BLaER1 treated with 17β-estradiol and CSF1 and Interleukin-3, amounts not matched to agents 10 nM and 100 nM (cell line): ENCODE measurements around the gene OPTN.
"Not testable (repeated sequence)": the region's sequence is repeated elsewhere in the genome, so short reads cannot be mapped to it uniquely, and the experiment has no call there.

Experiments
- H3K27ac ChIP-seq, 11 experiments: shearing (Covaris generic); formaldehyde crosslinking; 2 replicates each; pipeline ENCODE4 v1.8.1; 2022
- H3K27me3 ChIP-seq, 11 experiments: shearing (Covaris generic); formaldehyde crosslinking; 2 replicates each; pipeline ENCODE4 v1.8.1; 2022
- H3K36me3 ChIP-seq, 11 experiments: shearing (Covaris generic); formaldehyde crosslinking; 2 replicates each; pipeline ENCODE4 v1.8.1; 2022
- H3K4me1 ChIP-seq, 10 experiments: shearing (Covaris generic); formaldehyde crosslinking; 2 replicates each; pipeline ENCODE4 v1.8.1; 2022
- H3K4me2 ChIP-seq, 11 experiments: shearing (Covaris generic); formaldehyde crosslinking; 2 replicates each; pipeline ENCODE4 v1.8.1; 2022
- H3K4me3 ChIP-seq, 10 experiments: shearing (Covaris generic); formaldehyde crosslinking; 2 replicates each; pipeline ENCODE4 v1.8.1; 2022
- H3K9ac ChIP-seq, 11 experiments: shearing (Covaris generic); formaldehyde crosslinking; 2 replicates each; pipeline ENCODE4 v1.8.1; 2022
- H3K9me3 ChIP-seq, 11 experiments: shearing (Covaris generic); formaldehyde crosslinking; replicated peaks in 1 of 11; 2 replicates each; pipeline ENCODE4 v1.8.1; 2022
- H4K20me1 ChIP-seq, 11 experiments: shearing (Covaris generic); formaldehyde crosslinking; 2 replicates each; pipeline ENCODE4 v1.8.1; 2022
- Cebpa-rat ChIP-seq, 11 experiments: shearing (Covaris generic); IDR thresholded peaks; 2 replicates each; pipeline ENCODE4 v1.8.1; 2022

The OPTN gene

GRCh38 chr10:13068071-13068470 is 31.9 kb upstream of the OPTN start:
- Histone ChIP-seq H3K4me1 (no peaks in the 10 kb centered on the region), H3K27me3 (no peaks in the 10 kb centered on the region), H3K36me3 (no peaks in the 10 kb centered on the region), H3K27ac (no peak overlapping the region), H3K4me2 (no peak overlapping the region), H4K20me1 (no peaks in the 10 kb centered on the region), H3K9ac (no peak overlapping the region), H3K4me3 (no peak overlapping the region), H3K9me3 (peaks cover 0 to 14% (median 5%) of the 10 kb centered on the region in 11 experiments; a peak in 7 of 22 replicates)
- TF ChIP-seq Cebpa-rat (IDR thresholded peaks at IDR 0.05), result no peak

GRCh38 chr10:13068484-13068883 is 31.5 kb upstream of the OPTN start:
- Histone ChIP-seq H3K36me3 (no peaks in the 10 kb centered on the region), H3K9me3 (peaks cover 0 to 14% (median 5%) of the 10 kb centered on the region in 11 experiments; a peak in 6 of 22 replicates)
- TF ChIP-seq Cebpa-rat (IDR thresholded peaks at IDR 0.05), result no peak

DNA sequence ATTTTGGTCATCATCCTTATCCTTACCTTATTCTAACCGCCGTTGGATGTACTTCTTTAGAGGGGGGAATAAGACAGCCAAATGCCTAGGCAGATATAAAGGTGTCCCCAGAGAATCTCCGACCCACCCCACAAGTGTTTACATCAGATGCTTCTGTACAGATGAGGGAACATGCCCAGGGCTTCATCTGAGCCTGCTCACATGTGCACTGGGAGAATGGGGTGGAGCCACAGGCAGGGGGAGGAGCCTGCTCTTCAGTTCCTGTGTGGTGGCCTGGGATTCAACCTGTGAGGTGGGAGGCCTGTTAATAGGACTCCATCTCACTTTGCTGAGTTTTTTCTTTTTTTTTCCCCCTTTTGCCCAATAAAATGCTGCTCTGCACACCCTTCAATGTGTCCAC is 27.6 kb upstream of the OPTN start:
- peaks cover 0 to 18% (median 0%) of the 10 kb centered on the region in 10 experiments; a peak in 6 of 20 replicates for H3K4me1 ChIP-seq
- no peaks in the 10 kb centered on the region for H3K36me3 ChIP-seq
- no peaks in the 10 kb centered on the region for H3K27me3 ChIP-seq
- H4K20me1 ChIP-seq, result no peaks in the 10 kb centered on the region
- TF ChIP-seq Cebpa-rat (IDR thresholded peaks at IDR 0.05), result no peak
- no peak overlapping the region for H3K9ac ChIP-seq
- H3K27ac ChIP-seq, result no peak overlapping the region
- H3K4me2 ChIP-seq, result no peak overlapping the region
- peaks cover 0 to 14% (median 5%) of the 10 kb centered on the region in 11 experiments; a peak in 6 of 22 replicates for H3K9me3 ChIP-seq
- H3K4me3 ChIP-seq, result no peak overlapping the region

More at GRCh38 chr10:13068484-13068883, 31.5 kb upstream of the OPTN start:
- no peak overlapping the region for H3K4me3 ChIP-seq
- H3K4me1 ChIP-seq, result no peaks in the 10 kb centered on the region
- no peaks in the 10 kb centered on the region for H4K20me1 ChIP-seq
- no peak overlapping the region for H3K9ac ChIP-seq
- H3K27ac ChIP-seq, result no peak overlapping the region
- H3K27me3 ChIP-seq, result no peaks in the 10 kb centered on the region
- no peak overlapping the region for H3K4me2 ChIP-seq

GRCh38 chr10:13074563-13075451 is 25.2 kb upstream of the OPTN start:
- Histone ChIP-seq H3K4me3 (no peak overlapping the region), H3K4me2 (no peak overlapping the region), H3K4me1 (peaks cover 0 to 18% (median 0%) of the 10 kb centered on the region in 10 experiments; a peak in 7 of 20 replicates), H3K9ac (no peak overlapping the region), H3K27me3 (no peaks in the 10 kb centered on the region), H3K27ac (no peak overlapping the region), H3K9me3 (peaks cover 10 to 29% (median 19%) of the 10 kb centered on the region in 11 experiments), H3K36me3 (no peaks in the 10 kb centered on the region), H4K20me1 (no peaks in the 10 kb centered on the region)
- no peak for TF ChIP-seq Cebpa-rat (IDR thresholded peaks at IDR 0.05)

DNA sequence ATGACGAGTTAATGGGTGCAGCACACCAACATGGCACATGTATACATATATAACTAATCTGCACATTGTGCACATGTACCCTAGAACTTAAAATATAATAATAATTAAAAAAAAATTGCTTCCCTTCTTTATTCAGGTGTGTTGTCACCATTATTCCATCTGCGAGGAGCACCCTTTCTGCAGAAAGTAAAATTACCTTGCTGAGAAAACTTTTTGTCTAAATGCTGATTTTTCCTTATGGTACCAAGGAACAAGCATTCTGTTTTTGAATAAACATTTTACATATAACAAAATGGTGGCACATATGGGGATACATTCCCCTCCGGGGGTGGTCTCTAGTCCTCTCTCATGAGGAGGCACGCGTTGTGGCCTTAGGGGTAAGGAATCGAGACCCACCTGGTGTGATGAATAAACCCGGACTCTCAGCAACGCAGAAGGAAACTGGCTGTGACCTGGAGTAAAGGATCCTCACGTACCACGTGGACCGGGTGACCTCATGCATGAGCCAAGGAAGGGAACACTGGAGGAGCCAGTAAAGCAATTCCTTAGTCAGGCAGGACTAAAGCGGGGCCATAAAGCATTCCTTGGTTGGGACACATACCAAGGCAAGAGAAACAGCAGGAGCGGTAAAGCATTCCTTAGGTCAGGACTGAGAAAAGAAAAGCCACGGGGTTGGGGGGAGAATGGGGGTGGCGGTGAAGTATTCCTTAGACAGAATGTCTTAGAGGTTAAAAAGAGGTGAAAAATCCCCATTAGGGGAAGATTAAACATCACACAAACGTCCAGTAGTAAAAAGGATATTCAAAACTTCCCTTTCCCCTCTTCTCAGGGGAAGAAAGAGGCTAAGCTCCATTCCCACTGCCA is 20.8 kb upstream of the OPTN start:
- Histone ChIP-seq H3K36me3 (no peaks in the 10 kb centered on the region; a peak in 1 of 22 replicates), H3K4me3 (no peak overlapping the region), H3K27me3 (no peaks in the 10 kb centered on the region), H3K9me3 (peaks cover 52 to 63% (median 53%) of the 10 kb centered on the region in 11 experiments), H4K20me1 (no peaks in the 10 kb centered on the region), H3K9ac (no peak overlapping the region), H3K4me1 (peaks cover 0 to 18% (median 0%) of the 10 kb centered on the region in 10 experiments; a peak in 7 of 20 replicates), H3K27ac (no peak overlapping the region), H3K4me2 (no peak overlapping the region)
- no peak for TF ChIP-seq Cebpa-rat (IDR thresholded peaks at IDR 0.05)

DNA sequence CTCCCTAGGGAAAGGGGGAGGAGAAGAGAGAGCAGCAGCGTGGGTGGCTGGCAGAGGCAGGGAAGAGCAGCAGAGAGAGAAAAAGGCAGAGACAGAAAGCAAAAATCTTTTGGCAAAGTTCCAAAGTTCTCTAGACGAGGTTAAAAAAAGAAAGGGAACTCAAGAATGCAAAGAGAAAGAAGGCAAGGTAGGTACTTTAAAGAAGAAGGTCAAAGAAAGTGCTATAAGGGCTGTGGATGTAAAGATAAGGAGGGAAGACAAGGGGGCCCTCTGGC is 20.2 kb upstream of the OPTN start:
- Histone ChIP-seq H3K4me1 (peaks cover 0 to 18% (median 0%) of the 10 kb centered on the region in 10 experiments; a peak in 7 of 20 replicates), H4K20me1 (no peaks in the 10 kb centered on the region), H3K27ac (no peak overlapping the region), H3K36me3 (no peaks in the 10 kb centered on the region; a peak in 1 of 22 replicates), H3K9me3 (peaks cover 57 to 69% (median 59%) of the 10 kb centered on the region in 11 experiments), H3K4me3 (no peak overlapping the region), H3K27me3 (no peaks in the 10 kb centered on the region), H3K9ac (no peak overlapping the region), H3K4me2 (no peak overlapping the region)
- TF ChIP-seq Cebpa-rat (IDR thresholded peaks at IDR 0.05), result no peak

DNA sequence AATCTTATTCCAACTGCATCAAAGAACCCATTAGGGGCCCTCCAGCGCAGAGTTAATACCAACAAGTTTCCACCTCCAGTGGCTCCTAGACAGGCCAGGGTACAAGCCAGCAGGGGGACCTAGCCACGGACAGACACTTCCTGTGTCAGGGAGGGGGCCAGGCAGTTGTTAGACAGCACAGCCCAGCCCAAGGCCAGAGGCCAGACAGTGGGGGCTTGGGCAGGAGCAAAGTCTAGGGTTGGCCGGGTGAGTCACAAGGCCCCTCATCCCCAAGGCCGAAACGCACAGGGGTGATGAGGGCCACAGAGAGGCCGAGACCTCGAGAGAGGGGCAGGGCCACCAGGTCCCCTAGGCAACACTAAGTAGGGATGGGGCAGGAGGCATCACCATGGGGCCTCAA is 19.3 kb upstream of the OPTN start:
- no peak overlapping the region for H3K4me3 ChIP-seq
- H4K20me1 ChIP-seq, result no peaks in the 10 kb centered on the region
- H3K4me1 ChIP-seq, result peaks cover 0 to 14% (median 0%) of the 10 kb centered on the region in 10 experiments; a peak in 7 of 20 replicates
- H3K27me3 ChIP-seq, result no peaks in the 10 kb centered on the region
- H3K9me3 ChIP-seq, result peaks cover 67 to 78% (median 68%) of the 10 kb centered on the region in 11 experiments
- H3K36me3 ChIP-seq, result no peaks in the 10 kb centered on the region; a peak in 2 of 22 replicates
- H3K4me2 ChIP-seq, result no peak overlapping the region
- no peak overlapping the region for H3K9ac ChIP-seq
- no peak overlapping the region for H3K27ac ChIP-seq
- no peak for TF ChIP-seq Cebpa-rat (IDR thresholded peaks at IDR 0.05)

- H3K9ac ChIP-seq, H3K36me3 ChIP-seq, H3K4me3 ChIP-seq, H3K27me3 ChIP-seq, H3K4me2 ChIP-seq, H4K20me1 ChIP-seq, H3K27ac ChIP-seq: not testable (repeated sequence)
- H3K9me3 ChIP-seq, result peaks cover 68 to 86% (median 73%) of the 10 kb centered on the region in 11 experiments
- H3K4me1 ChIP-seq, result peaks cover 0 to 18% (median 7%) of the 10 kb centered on the region in 10 experiments; a peak in 14 of 20 replicates
Observed at GRCh38 chr10:13083700-13084099, 16.3 kb upstream of the OPTN start.

DNA sequence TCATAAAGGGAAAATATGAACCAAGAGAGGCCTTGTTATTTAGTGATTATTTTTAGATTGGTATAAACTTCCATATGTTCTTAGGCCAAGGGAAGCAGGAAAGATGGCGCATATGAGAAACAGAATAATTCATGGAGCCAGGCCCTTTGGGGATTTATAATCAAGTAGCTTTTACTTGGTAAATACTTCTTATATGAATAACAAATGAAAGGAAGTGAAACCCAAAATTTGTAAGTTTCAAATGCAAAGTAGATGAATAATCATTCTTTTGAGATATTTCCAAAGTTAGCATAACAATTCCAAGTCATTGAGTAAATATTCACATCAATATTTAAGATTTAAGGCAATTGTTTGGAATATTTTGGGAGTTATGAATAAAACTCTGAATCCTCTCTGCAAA is 13.9 kb upstream of the OPTN start:
- peaks cover 45 to 70% (median 53%) of the 10 kb centered on the region in 11 experiments for H3K9me3 ChIP-seq
- no peak overlapping the region for H3K4me2 ChIP-seq
- no peak overlapping the region for H3K9ac ChIP-seq
- TF ChIP-seq Cebpa-rat (IDR thresholded peaks at IDR 0.05), result no peak
- H3K4me1 ChIP-seq, result peaks cover 0 to 13% (median 8%) of the 10 kb centered on the region in 10 experiments; a peak in 14 of 20 replicates
- H3K36me3 ChIP-seq, result no peaks in the 10 kb centered on the region; a peak in 2 of 22 replicates
- H3K4me3 ChIP-seq, result no peak overlapping the region
- no peaks in the 10 kb centered on the region for H4K20me1 ChIP-seq
- H3K27ac ChIP-seq, result no peak overlapping the region
- H3K27me3 ChIP-seq, result no peaks in the 10 kb centered on the region
